Stimulated activated memory B cell treated with anti-CD40 and anti-IgM and Interleukin-4, amounts not matched to agents 10 μg/mL and 1 μg/mL and 100 μg/mL, for 72 hours (primary cell): ENCODE data around the gene CDH4.

Experiments
- ATAC-seq: fragments of 150-1000 bp; cut with Tn5 transposase; 2 replicates; pipeline ENCODE4 v1.10.0; 2021
- H3K27ac Mint-ChIP-seq: one replicate; pipeline ENCODE4 v1.8.0; 2022; ENCODE audit warnings: mild to moderate bottlenecking, mixed read lengths
- H3K27me3 Mint-ChIP-seq: one replicate; pipeline ENCODE4 v1.8.0; 2022; ENCODE audit warnings: mixed read lengths
- H3K36me3 Mint-ChIP-seq: one replicate; pipeline ENCODE4 v1.8.0; 2022; ENCODE audit warnings: mixed read lengths
- H3K4me1 Mint-ChIP-seq: one replicate; pipeline ENCODE4 v1.8.0; 2022; ENCODE audit warnings: mixed read lengths
- H3K4me3 Mint-ChIP-seq: one replicate; pipeline ENCODE4 v1.8.0; 2022; ENCODE audit warnings: mild to moderate bottlenecking, moderate library complexity, mixed read lengths
- H3K9me3 Mint-ChIP-seq: one replicate; pipeline ENCODE4 v1.8.0; 2022; ENCODE audit warnings: mixed read lengths

CDH4 gene

GRCh38 chr20:61514805-61515505 is 262.9 kb downstream of the CDH4 start:
- Mint-ChIP-seq H3K4me3 (no peak overlapping the region), H3K9me3 (peaks cover 7% of the 10 kb centered on the region), H3K27ac (no peak overlapping the region), H3K36me3 (no peaks in the 10 kb centered on the region), H3K4me1 (no peaks in the 10 kb centered on the region), H3K27me3 (no peaks in the 10 kb centered on the region)
- ATAC-seq = no peak

DNA sequence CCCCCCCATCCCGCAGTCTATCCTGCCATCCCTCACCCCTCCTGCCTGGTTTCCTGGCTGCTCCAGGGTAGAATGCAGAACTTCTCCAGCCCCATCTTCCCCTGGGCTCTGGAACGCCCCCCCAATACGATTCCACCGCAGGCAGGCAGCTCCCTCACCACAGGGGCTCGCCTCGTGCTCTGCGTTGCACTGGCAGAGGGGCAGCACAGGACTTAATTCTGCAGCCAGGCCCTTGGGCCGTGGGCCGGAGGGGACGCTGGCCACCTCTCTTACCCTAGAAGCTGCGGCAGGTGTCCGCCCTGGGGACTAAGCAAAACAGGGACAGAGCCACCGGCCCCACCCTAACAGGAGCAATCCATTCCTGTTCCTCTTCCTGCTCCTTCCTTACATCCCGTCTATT is 263.9 kb downstream of the CDH4 start:
- peaks cover 7% of the 10 kb centered on the region for H3K9me3 Mint-ChIP-seq
- H3K27me3 Mint-ChIP-seq = no peaks in the 10 kb centered on the region
- H3K4me1 Mint-ChIP-seq = no peaks in the 10 kb centered on the region
- ATAC-seq = no peak
- no peaks in the 10 kb centered on the region for H3K36me3 Mint-ChIP-seq
- no peak overlapping the region for H3K27ac Mint-ChIP-seq
- H3K4me3 Mint-ChIP-seq = no peak overlapping the region

GRCh38 chr20:61516346-61517208 is 264.5 kb downstream of the CDH4 start:
- Mint-ChIP-seq H3K4me1 (no peaks in the 10 kb centered on the region), H3K4me3 (no peak overlapping the region), H3K27ac (no peak overlapping the region), H3K27me3 (no peaks in the 10 kb centered on the region), H3K36me3 (no peaks in the 10 kb centered on the region), H3K9me3 (peaks cover 7% of the 10 kb centered on the region)
- no peak for ATAC-seq

- Mint-ChIP-seq H3K4me1 (no peaks in the 10 kb centered on the region), H3K9me3 (peaks cover 7% of the 10 kb centered on the region), H3K27ac (no peak overlapping the region), H3K36me3 (no peaks in the 10 kb centered on the region), H3K27me3 (no peaks in the 10 kb centered on the region), H3K4me3 (no peak overlapping the region)
- no peak for ATAC-seq
These were observed 265.4 kb downstream of the CDH4 start for GRCh38 chr20:61517419-61517818.

DNA sequence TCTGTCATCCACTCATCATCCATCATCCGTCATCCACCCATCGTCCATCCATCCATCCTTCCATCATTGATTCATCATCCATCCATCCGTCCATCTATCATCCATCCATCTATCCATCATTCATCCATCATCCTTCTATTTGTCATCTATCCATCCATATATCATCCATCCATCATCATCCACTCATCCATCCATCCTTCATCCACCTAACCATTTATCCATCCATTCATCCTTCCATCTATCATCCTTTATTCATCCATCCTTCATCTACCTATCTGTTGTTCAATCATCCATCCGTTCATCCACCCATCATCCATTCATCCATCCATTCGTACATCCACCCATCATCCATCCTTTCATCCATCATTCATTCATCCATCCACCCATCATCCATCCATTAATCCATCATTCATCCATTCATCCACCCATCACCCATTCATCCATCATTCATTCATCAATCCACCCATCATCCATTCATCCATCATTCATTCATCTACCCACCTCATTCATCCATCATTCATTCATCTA is 266.4 kb downstream of the CDH4 start:
- Mint-ChIP-seq H3K4me3 (no peak overlapping the region), H3K9me3 (peaks cover 7% of the 10 kb centered on the region)
- ATAC-seq = no peak

GRCh38 chr20:61519488-61519887 is 267.4 kb downstream of the CDH4 start:
- Mint-ChIP-seq H3K9me3 (peaks cover 7% of the 10 kb centered on the region), H3K4me1 (no peaks in the 10 kb centered on the region), H3K4me3 (no peak overlapping the region), H3K27me3 (no peaks in the 10 kb centered on the region), H3K27ac (no peak overlapping the region), H3K36me3 (no peaks in the 10 kb centered on the region)
- ATAC-seq = no peak

More for the DNA sequence above, 266.4 kb downstream of the CDH4 start:
- Mint-ChIP-seq H3K4me1 (no peaks in the 10 kb centered on the region), H3K27ac (no peak overlapping the region), H3K27me3 (no peaks in the 10 kb centered on the region), H3K36me3 (no peaks in the 10 kb centered on the region)

DNA sequence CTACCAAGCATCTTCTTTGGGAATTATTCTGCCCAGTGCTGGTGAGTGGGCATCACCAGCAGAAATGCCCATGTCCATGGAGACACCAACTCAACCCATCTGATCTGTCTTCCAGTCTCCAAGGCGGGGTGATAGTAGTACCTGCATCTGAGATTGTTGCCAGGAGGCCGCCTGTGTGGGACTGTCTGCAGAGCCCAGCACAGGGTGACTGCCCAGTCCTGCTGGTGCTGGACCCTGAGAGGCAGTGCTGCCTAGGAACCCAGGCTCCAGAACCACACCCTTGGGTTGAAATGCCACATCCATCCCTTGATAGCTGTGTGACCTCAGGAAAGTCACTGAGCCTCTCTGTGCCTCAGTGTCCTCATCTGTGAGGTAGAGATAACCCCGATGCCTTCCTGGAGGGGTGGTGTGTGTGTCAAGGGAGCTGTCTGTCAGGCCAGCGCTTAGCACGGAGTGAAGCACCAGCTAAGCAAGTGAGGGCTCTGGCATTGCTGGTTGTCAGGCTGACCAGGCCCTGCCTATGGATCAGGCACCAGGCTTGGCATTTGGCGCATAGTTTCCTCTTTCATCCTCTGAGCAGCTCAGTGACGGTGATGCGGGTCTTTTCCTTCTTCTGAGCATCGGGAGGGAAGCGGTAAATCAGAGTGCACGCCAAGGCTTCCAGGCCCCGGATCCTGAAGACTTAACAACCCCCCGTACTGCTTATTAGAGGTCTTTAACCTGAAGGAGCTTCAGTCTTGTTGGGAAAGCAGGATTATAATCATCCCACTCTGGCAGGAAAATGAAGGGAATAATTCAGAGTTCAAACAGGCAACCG is 268.2 kb downstream of the CDH4 start:
- H3K27me3 Mint-ChIP-seq = no peaks in the 10 kb centered on the region
- no peak overlapping the region for H3K27ac Mint-ChIP-seq
- no peak for ATAC-seq
- no peaks in the 10 kb centered on the region for H3K36me3 Mint-ChIP-seq
- H3K4me1 Mint-ChIP-seq = no peaks in the 10 kb centered on the region
- H3K9me3 Mint-ChIP-seq = peaks cover 7% of the 10 kb centered on the region
- no peak overlapping the region for H3K4me3 Mint-ChIP-seq

DNA sequence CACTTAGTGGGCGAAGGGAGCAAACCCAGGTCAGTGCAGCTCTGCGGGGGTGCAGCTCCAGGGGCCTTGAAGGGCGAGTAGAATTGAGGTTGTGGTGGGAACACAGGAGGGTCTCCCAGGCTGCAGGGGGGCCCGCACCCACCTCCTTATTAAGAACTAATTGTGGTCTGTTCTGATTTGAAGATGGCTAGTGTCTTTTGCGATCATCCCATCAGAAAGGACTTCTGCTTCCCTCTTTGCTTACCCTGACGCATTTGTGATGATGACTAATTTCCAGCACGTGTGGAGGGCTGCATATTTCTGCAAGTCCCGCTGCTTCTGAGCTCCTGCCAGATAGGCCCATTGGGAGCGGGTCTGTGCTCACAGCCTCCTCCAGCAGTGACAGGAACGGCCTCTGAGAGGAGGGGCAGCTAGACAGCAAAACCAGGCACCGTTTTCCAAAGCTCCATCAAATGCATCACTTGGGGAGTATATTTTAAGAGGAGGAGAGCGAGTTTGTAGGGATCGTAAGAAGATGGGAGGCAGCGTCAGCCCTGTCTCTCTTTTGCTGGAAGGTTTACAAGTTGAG is 268.9 kb downstream of the CDH4 start:
- Mint-ChIP-seq H3K27me3 (no peaks in the 10 kb centered on the region), H3K27ac (no peak overlapping the region), H3K36me3 (no peaks in the 10 kb centered on the region), H3K4me3 (no peak overlapping the region), H3K9me3 (peaks cover 7% of the 10 kb centered on the region), H3K4me1 (no peaks in the 10 kb centered on the region)
- no peak for ATAC-seq

DNA sequence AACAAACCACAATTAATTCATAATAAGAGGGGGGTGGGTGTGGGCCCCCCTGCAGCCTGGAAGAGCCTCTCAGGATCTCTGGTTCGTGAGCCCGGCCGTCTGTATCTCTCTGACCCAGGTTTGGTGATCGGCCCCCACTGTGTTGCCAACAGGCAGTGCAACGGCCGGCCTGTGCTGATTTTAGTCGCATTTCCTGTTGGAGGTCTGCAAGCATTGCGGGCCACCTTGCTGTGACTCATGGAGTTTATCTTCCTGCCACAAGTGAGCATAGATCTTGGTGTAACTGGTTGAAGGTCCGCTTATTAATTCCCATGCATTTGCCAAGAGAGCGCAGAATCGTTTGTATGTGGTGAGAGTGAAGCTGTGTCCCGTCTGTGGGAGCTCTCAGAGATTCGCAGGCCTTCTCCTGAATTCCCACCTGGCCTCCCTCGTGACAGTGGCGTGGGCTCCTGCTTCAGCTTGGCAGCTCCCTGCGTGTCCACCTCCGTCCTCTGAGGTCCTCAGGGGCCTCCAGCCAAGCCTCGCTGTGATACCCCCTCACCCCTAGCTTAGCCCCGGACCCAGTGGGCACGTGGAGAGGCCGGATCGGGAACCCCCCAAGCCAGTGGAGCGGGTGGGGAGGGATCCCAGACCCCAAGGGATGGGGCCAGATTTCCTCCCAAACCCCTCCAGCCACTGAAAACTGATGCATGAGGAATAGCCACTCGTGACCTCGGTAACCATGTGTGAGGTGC is 269.8 kb downstream of the CDH4 start:
- no peak overlapping the region for H3K4me3 Mint-ChIP-seq

DNA sequence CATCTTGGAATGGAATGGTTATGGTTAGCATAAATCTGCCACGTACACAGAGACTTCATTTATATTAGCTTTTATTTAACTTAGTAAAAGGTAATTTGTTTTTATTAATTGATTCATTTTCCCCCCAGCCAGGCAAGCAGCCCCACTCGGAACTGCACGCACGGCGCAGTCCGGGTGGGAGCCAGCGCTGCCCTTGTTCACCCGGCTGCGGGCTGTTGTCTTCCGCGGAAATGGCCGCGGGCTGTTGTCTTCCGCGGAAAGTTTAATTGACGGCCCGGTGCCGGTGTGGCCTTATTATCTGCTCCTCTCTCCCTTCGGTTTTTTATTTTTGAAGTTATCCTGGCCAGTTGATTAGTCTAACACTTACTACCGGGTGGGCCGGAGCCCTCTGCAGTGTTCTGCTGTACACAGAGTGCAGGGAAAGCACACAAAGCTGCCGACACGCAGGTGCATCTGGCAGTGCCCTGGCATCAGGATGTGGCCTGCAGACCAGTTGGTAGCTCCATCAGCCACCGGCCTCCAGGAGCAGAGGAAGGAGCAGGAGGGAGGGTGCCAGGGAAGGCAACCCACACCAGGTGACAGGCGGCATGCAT is 270.5 kb downstream of the CDH4 start:
- no peak for ATAC-seq
- Mint-ChIP-seq H3K9me3 (peaks cover 7% of the 10 kb centered on the region), H3K4me3 (no peak overlapping the region), H3K36me3 (no peaks in the 10 kb centered on the region), H3K27me3 (no peaks in the 10 kb centered on the region), H3K4me1 (no peaks in the 10 kb centered on the region), H3K27ac (no peak overlapping the region)

More for the DNA sequence above, 269.8 kb downstream of the CDH4 start:
- H3K36me3 Mint-ChIP-seq = no peaks in the 10 kb centered on the region
- H3K9me3 Mint-ChIP-seq = peaks cover 7% of the 10 kb centered on the region
- no peak overlapping the region for H3K27ac Mint-ChIP-seq
- no peaks in the 10 kb centered on the region for H3K4me1 Mint-ChIP-seq
- no peak for ATAC-seq
- no peaks in the 10 kb centered on the region for H3K27me3 Mint-ChIP-seq

DNA sequence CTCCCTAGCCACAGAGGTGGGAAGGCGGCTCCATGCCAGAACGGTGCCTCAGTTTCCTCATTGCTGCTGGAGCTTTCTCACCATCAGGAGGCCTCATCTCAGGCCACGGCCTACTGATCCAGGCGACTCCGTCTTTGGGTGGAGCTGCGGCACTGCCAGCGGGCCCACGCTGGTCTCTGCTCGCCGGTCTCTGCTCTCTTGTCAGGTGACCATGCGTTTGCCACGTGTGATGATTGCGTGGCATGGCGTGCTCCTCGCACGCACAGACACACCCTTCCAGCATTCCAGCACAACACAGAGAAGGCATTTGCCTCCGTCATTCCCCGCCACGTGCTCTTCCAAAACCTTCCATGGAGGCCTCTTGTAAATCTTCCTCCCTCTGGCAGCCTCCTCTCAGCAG is 271.1 kb downstream of the CDH4 start:
- no peak overlapping the region for H3K4me3 Mint-ChIP-seq
- H3K36me3 Mint-ChIP-seq = no peaks in the 10 kb centered on the region
- no peaks in the 10 kb centered on the region for H3K27me3 Mint-ChIP-seq
- no peak for ATAC-seq
- H3K27ac Mint-ChIP-seq = no peak overlapping the region
- H3K4me1 Mint-ChIP-seq = no peaks in the 10 kb centered on the region
- H3K9me3 Mint-ChIP-seq = peaks cover 7% of the 10 kb centered on the region

DNA sequence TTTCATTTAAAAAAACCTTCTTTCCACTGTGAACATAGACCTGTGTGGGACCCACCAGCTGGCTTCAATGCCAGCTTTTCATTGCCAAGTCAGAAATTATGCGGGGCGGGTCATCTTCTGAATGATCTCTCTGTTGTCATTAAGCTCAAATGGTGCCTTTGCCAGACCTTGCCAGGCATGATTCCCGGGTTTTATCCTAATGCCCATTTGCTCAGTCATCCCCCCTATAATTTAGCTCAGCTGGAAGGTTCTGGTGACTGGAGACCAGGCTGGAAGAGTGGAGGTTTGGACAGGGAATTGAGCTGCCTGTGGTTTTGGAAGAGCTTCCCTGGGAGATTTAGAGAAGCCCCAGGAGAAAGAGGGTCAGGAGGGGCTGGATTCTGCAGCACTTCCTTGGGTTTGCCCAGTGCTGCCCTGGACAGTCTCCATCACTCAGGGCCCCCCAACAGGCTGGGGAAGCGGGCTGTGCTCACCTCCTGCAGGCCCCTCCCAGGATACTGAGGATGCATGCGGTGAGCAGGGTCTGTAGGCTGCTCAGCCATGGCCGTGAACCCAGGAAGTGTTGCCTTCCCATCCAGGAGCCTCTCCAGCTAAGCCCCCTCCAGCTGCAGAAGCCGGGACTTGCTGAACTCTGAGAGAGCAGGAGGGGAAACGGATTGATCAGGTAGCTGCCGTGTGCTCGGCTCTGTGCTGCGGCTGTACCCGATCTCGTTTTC is 273.0 kb downstream of the CDH4 start:
- ATAC-seq = peak; percentile 8
- Mint-ChIP-seq H3K9me3 (no peaks in the 10 kb centered on the region), H3K4me1 (no peaks in the 10 kb centered on the region)

DNA sequence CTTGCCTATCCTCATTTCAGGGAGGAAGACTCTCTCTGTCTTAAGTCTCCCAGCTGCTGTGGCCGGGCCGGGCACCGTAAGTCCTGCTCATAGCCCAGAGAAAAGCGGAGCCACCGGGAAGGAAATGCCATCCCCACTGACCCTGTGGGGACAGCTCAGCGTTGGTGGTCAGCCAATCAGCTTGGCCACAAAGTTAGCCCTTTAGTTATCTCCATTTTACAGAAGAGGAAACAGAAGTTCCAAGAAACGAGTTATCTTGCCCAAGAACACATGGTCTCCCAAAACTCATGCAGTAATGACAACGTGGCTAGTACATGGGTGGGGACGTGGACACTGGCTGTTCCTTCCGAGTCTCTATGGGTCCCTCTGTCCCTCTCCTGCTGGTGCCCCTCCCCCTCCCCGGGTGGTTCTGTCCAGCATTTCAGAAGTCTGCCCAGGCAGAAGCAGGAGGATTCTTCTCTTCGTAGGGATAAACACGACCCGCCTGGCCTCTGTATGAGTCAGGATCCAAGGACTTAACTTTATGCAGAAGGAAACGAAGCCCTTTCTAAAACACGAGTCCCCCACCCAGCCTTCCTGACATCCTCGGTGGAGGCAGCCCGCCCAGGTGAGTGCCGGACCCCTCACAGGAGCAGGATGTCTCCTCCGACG is 273.8 kb downstream of the CDH4 start:
- H3K36me3 Mint-ChIP-seq = no peaks in the 10 kb centered on the region
- no peak overlapping the region for H3K27ac Mint-ChIP-seq
- H3K4me1 Mint-ChIP-seq = no peaks in the 10 kb centered on the region
- H3K4me3 Mint-ChIP-seq = no peak overlapping the region
- H3K9me3 Mint-ChIP-seq = no peaks in the 10 kb centered on the region
- no peak for ATAC-seq
- H3K27me3 Mint-ChIP-seq = no peaks in the 10 kb centered on the region

More for the DNA sequence above, 273.0 kb downstream of the CDH4 start:
- H3K4me3 Mint-ChIP-seq = no peak overlapping the region
- no peaks in the 10 kb centered on the region for H3K27me3 Mint-ChIP-seq
- H3K36me3 Mint-ChIP-seq = no peaks in the 10 kb centered on the region
- H3K27ac Mint-ChIP-seq = no peak overlapping the region
